Measurements from ENCODE around the gene NR3C2. TPM values are rescaled to one million over a fixed set of nuclear protein-coding genes. Genes with fewer than 3 reads are reported as not detected.
A peak's percentile ranks its signal among the peaks of the same experiment; 100 is the strongest.

Gene NR3C2
- total and polyA plus RNA-seq, 12 donors = 1.1 to 19.8 (median 11.7) TPM

DNA sequence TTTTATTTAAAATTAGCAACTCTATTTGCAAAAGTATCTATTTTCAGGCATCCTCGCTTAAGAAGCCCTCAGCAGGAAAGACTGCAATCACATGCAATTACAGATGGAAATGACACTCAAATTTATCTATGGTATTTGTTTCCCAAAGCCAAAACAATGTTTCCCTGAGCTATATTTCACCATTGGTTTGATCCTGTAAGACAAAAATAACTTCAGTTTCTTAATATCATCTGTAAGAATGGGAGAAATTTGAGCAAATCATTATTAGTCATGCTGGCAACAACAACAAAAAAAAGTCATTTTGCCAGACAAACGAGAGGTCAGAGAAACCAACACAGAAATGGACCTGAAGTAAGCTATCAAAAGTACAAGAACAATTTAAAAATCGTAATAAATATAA lies 204.1 kb downstream of the NR3C2 start:
- intact Hi-C loops (cut with DNase I) = no loop called here
- 25 to 36% (median 34%) methylated on average over 3 of the region's 3 CpGs for WGBS, 4 donors
- TF ChIP-seq CTCF (IDR thresholded peaks at IDR 0.05) (no peak), POLR2A (IDR thresholded peaks at IDR 0.05) (no peak)
- H3K9me3 ChIP-seq (replicated peaks in 1 of 3) = no peaks in the 10 kb centered on the region
- H3K36me3 ChIP-seq (replicated peaks in 1 of 2) = no peaks in the 10 kb centered on the region
- no peaks in the 10 kb centered on the region for H3K27me3 ChIP-seq
- DNase-seq = no peak
- no peak overlapping the region for H3K4me3 ChIP-seq
- H3K4me1 ChIP-seq (replicated peaks in 1 of 2) = peaks cover 11 to 20% of the 10 kb centered on the region in 2 donors
- H3K27ac ChIP-seq = peak overlapping the region in 3 of 5 donors; percentile 46 to 62 (median 53)

DNA sequence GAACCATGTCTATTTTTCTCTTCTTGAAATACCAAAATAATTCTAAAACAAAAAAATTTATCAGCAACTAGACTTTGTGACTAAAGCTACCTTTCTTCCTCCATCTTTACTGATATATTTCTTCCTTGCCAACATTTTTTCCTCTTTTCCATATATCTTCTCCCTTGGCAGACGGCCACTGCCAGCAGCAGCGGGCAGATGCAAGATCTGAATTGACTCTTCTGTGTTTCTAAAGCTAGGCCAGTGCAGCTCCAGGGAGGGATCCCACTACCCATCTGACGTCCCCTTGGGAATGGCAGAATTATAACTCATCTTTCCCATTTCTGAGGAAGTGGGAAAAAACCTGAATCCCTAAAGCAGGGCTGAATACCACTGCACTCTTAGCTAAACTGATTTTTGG lies 206.4 kb downstream of the NR3C2 start:
- H3K27me3 ChIP-seq = no peaks in the 10 kb centered on the region
- intact Hi-C loops (cut with DNase I) = no loop called here
- WGBS, 4 donors = 85 to 92% (median 91%) methylated on average over 3 of the region's 3 CpGs
- H3K4me1 ChIP-seq (replicated peaks in 1 of 2) = peaks cover 11 to 14% of the 10 kb centered on the region in 2 donors
- no peaks in the 10 kb centered on the region for H3K36me3 ChIP-seq (replicated peaks in 1 of 2)
- no peak for TF ChIP-seq POLR2A (IDR thresholded peaks at IDR 0.05)
- TF ChIP-seq CTCF (IDR thresholded peaks at IDR 0.05) = no peak
- H3K27ac ChIP-seq = no peak overlapping the region
- DNase-seq = no peak
- H3K9me3 ChIP-seq (replicated peaks in 1 of 3) = peaks cover 0 to under 1% (median 0%) of the 10 kb centered on the region in 3 donors
- no peak overlapping the region for H3K4me3 ChIP-seq

- 89 to 100% (median 95%) methylated on average over 1 of the region's 1 CpG for WGBS, 4 donors
Observed at GRCh38 chr4:148229798-148230197, 212.4 kb downstream of the NR3C2 start.

GRCh38 chr4:148229028-148229427 lies 213.2 kb downstream of the NR3C2 start:
- 91 to 100% (median 93%) methylated on average over 4 of the region's 4 CpGs for WGBS, 4 donors
- Histone ChIP-seq H3K4me3 (no peak overlapping the region), H3K27ac (no peak overlapping the region), H3K27me3 (no peaks in the 10 kb centered on the region), H3K9me3 (replicated peaks in 1 of 3) (peaks cover 0 to 3% (median 0%) of the 10 kb centered on the region in 3 donors), H3K4me1 (replicated peaks in 1 of 2) (peaks cover 0 to 12% of the 10 kb centered on the region in 2 donors), H3K36me3 (replicated peaks in 1 of 2) (no peaks in the 10 kb centered on the region)
- no peak for TF ChIP-seq CTCF (IDR thresholded peaks at IDR 0.05)
- TF ChIP-seq POLR2A (IDR thresholded peaks at IDR 0.05) = no peak
- DNase-seq = no peak
- intact Hi-C loops (cut with DNase I) = no loop called here

More at GRCh38 chr4:148229798-148230197, 212.4 kb downstream of the NR3C2 start:
- H3K4me3 ChIP-seq = no peak overlapping the region
- H3K27ac ChIP-seq = no peak overlapping the region
- H3K36me3 ChIP-seq (replicated peaks in 1 of 2) = no peaks in the 10 kb centered on the region
- no peak for DNase-seq
- intact Hi-C loops (cut with DNase I) = no loop called here
- peaks cover 0 to 3% (median 0%) of the 10 kb centered on the region in 3 donors for H3K9me3 ChIP-seq (replicated peaks in 1 of 3)
- H3K4me1 ChIP-seq (replicated peaks in 1 of 2) = peaks cover 0 to 4% of the 10 kb centered on the region in 2 donors
- H3K27me3 ChIP-seq = no peaks in the 10 kb centered on the region
- TF ChIP-seq CTCF (IDR thresholded peaks at IDR 0.05) (no peak), POLR2A (IDR thresholded peaks at IDR 0.05) (no peak)

Data from adrenal gland (tissue), 12 donors.